Large intestine (tissue), 3 donors: ENCODE data around the gene IL12RB1. TPM values are rescaled to one million over a fixed set of nuclear protein-coding genes. Genes with fewer than 3 reads are reported as not detected.
A peak's percentile ranks its signal among the peaks of the same experiment; 100 is the strongest.

Source experiments
- DNase-seq, 2 donors: peaks; one replicate each; pipeline versions ENCODE4 v3.0.0 to v3.0.0-alpha.2; 2013
- H3K27ac ChIP-seq: one replicate; pipeline ENCODE4 v1.5.1; 2013; ENCODE audit warnings: low read length
- H3K27me3 ChIP-seq: 2 replicates; pipeline ENCODE4 v1.6.1; 2013; ENCODE audit warnings: low read length; ENCODE audit not compliant: control insufficient read depth, insufficient read depth
- H3K36me3 ChIP-seq: 2 replicates; pipeline ENCODE4 v1.6.1; 2013; ENCODE audit warnings: low read length; ENCODE audit not compliant: control insufficient read depth, insufficient read depth
- H3K4me1 ChIP-seq: one replicate; pipeline ENCODE4 v1.6.1; 2013; ENCODE audit warnings: low read length; ENCODE audit not compliant: control insufficient read depth, insufficient read depth
- H3K4me3 ChIP-seq: one replicate; pipeline ENCODE4 v1.5.1; 2013; ENCODE audit warnings: low read length
- H3K9me3 ChIP-seq: one replicate; pipeline ENCODE4 v1.6.1; 2013; ENCODE audit warnings: mild to moderate bottlenecking, low read depth, low read length, moderate library complexity; ENCODE audit not compliant: control insufficient read depth
- WGBS: methylation state at CpG from one replicate; pipeline ENCODE4 v1.1.5; 2013; ENCODE audit warnings: low lambda C conversion rate; ENCODE audit not compliant: insufficient coverage; 5-methylcytosine and 5-hydroxymethylcytosine counted together
- polyA plus RNA-seq: library from polyadenylated mRNA; unstranded; fragments of 120-200 nt; gene quantifications from one replicate; pipeline ENCODE4 v1.2.1, GENCODE V29; 2013

IL12RB1 gene
- polyA plus RNA-seq, 1 donor, result 1.2 TPM

DNA sequence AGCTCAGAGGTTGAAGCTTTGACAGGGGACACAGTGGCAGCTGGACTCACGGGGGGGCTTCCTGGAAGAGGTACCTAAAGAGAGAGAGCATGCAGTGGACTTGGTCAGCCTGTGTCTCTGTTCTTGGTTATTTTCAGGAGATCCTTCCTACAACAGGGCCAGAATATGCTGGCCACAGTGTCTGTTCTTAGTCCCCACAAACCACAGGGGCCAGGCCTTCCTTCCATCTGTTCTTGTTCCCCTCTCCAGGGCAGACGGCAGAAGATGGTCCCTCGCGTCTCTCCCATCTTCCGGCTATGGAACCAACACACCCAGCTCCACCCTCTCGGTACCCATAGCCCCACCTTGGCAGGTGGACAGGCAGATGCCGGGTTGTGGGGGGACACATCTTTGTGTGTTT is 35.7 kb upstream of the IL12RB1 start:
- H3K27ac ChIP-seq, result no peak overlapping the region
- no peaks in the 10 kb centered on the region for H3K27me3 ChIP-seq
- no CpG with 5 or more reads among the region's 7 CpGs for WGBS
- no peaks in the 10 kb centered on the region for H3K9me3 ChIP-seq
- peaks cover 14% of the 10 kb centered on the region for H3K4me1 ChIP-seq
- no peak for DNase-seq
- H3K4me3 ChIP-seq, result no peak overlapping the region
- H3K36me3 ChIP-seq, result peaks cover 47% of the 10 kb centered on the region

DNA sequence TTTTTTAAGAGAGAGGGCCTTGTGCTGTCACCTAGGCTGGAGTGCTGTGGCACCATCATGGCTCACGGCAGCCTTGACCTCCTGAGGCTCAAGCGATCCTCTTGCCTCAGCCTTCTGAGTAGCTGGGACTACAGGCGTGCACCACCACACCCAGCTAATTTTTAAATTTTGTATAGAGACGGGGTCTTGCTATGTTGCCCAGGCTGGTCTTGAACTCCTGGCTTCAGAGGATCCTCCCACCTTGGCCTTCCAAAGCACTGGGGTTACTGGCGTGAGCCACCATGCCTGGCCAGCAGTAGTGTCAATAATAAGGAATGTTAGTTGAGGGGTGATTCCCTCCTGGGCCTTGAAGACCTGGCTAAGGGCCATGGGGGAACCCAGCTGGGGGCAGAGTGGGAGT is 34.4 kb upstream of the IL12RB1 start:
- no peak for DNase-seq

DNA sequence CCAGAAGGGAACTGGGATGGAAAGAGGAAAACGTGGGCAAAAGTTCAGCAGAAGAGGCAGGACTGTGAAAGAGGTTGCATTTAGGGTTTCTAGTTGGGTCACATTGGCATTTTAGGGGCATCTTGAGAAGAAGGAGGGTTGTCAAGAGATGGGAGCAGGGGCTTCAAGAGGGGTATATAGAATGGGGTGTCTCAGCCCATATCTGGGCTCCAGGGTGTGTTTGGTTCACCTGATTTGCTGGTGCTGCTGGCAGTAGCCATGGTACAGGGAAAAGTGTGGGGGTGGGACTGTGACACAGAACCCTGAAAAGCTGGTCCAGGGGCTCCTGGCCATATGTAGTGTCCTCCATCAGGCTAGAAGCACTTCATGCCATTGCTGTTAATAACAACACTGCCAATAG is 33.4 kb upstream of the IL12RB1 start:
- Histone ChIP-seq H3K27me3 (no peaks in the 10 kb centered on the region), H3K36me3 (peaks cover 44% of the 10 kb centered on the region), H3K4me1 (peaks cover 18% of the 10 kb centered on the region), H3K4me3 (no peak overlapping the region), H3K9me3 (no peaks in the 10 kb centered on the region), H3K27ac (no peak overlapping the region)
- WGBS, result no CpG with 5 or more reads among the region's 1 CpG
- no peak for DNase-seq

More for the DNA sequence above, 34.4 kb upstream of the IL12RB1 start:
- peaks cover 18% of the 10 kb centered on the region for H3K4me1 ChIP-seq
- H3K9me3 ChIP-seq, result no peaks in the 10 kb centered on the region
- H3K27me3 ChIP-seq, result no peaks in the 10 kb centered on the region
- no peak overlapping the region for H3K27ac ChIP-seq
- peaks cover 43% of the 10 kb centered on the region for H3K36me3 ChIP-seq
- WGBS, result no CpG with 5 or more reads among the region's 5 CpGs
- no peak overlapping the region for H3K4me3 ChIP-seq

DNA sequence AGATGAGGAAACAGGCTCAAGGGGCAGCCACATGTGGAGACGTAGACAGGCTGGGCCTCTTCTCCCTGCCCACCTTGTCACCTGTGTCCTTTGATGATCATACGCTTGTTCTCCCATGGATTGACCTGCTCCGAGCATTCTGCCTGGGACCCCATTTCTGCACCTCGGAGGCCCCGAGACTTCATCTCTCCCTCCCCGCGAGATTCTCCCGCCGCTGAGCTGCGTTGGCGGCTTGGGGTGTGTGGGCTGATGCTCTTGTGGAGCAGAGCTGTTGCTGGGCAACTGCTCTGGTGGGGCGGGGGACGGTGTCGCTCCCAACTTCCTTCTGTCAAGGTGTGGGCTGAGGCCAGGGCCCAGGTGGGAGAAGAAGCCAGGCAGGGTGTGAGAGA is 33.0 kb upstream of the IL12RB1 start:
- no peak overlapping the region for H3K27ac ChIP-seq
- no peaks in the 10 kb centered on the region for H3K9me3 ChIP-seq
- peaks cover 44% of the 10 kb centered on the region for H3K36me3 ChIP-seq
- no CpG with 5 or more reads among the region's 14 CpGs for WGBS
- no peak for DNase-seq
- peaks cover 18% of the 10 kb centered on the region for H3K4me1 ChIP-seq
- no peak overlapping the region for H3K4me3 ChIP-seq
- H3K27me3 ChIP-seq, result no peaks in the 10 kb centered on the region

DNA sequence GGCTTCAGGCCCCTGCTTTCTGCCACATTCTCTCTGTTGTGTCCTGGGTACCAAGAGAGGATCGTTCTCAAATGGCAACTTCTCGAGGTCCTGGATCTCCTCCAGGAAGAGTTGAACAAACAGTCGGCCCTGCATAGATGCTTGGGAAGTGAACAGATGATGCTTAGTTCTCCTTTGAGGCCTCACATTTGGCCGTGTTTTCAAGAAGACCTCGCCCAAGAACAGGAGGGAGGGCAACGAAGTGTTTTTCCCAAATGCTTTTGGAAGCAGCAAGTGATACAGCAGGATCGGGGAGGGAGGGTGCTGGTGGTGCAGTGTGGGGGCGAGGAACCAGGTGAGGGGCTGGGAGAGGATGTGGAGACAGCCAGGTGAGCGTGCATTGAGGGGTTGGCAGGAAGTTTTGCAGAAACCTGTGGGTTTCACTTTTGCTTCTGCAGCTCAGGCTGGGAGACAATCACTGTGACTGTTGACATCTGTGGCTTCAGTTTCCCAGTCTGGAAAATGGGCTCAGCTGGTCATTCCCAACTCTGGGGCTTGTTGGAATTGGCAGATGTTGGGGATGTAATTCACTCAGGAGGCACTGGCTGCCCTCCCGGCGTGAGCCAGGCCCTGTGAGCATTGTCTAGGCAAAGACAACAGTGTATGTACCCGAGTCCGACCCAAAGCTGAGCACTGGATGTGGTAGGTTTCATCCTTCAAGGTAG is 32.4 kb upstream of the IL12RB1 start:
- no peaks in the 10 kb centered on the region for H3K27me3 ChIP-seq
- H3K27ac ChIP-seq, result no peak overlapping the region
- peaks cover 18% of the 10 kb centered on the region for H3K4me1 ChIP-seq
- peak overlapping the region; percentile 61 for H3K4me3 ChIP-seq
- peak in 1 of 2 donors; percentile 53 for DNase-seq
- peaks cover 43% of the 10 kb centered on the region for H3K36me3 ChIP-seq
- no CpG with 5 or more reads among the region's 13 CpGs for WGBS
- no peaks in the 10 kb centered on the region for H3K9me3 ChIP-seq

DNA sequence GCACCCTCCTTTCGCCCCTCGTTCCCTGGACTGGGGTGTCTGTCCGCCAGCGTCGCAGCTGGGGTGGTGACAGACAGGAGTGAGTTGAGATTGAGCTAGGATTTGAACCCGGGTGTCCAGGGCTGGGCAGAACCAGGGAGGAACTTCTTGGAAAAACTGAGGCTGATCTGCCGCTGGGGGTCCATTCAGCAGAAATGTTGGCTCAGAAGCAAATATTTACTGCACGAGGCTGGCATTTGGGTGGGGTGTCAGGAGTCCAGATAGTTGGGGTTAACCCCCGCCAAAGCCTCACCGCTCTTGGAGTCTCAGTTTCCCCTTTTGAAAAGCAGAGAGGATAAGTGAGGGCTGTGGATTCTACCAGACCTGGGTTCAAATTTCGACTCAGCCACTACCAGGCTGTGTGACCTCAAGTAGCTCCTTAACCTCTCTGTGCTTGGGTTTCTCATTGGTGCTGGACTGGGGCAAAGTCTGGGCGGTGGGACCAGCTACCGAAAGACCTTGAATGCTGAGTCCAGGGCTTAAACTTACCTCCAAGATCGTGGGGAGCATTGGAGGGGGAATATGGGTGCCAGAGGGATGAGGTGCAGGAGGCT is 31.8 kb upstream of the IL12RB1 start:
- H3K27ac ChIP-seq, result no peak overlapping the region
- H3K4me1 ChIP-seq, result peaks cover 18% of the 10 kb centered on the region
- no peaks in the 10 kb centered on the region for H3K27me3 ChIP-seq
- H3K9me3 ChIP-seq, result no peaks in the 10 kb centered on the region
- no peak for DNase-seq
- WGBS, result 20% methylated on average over 1 of the region's 14 CpGs
- H3K36me3 ChIP-seq, result peaks cover 41% of the 10 kb centered on the region
- peak overlapping the region; percentile 61 for H3K4me3 ChIP-seq

DNA sequence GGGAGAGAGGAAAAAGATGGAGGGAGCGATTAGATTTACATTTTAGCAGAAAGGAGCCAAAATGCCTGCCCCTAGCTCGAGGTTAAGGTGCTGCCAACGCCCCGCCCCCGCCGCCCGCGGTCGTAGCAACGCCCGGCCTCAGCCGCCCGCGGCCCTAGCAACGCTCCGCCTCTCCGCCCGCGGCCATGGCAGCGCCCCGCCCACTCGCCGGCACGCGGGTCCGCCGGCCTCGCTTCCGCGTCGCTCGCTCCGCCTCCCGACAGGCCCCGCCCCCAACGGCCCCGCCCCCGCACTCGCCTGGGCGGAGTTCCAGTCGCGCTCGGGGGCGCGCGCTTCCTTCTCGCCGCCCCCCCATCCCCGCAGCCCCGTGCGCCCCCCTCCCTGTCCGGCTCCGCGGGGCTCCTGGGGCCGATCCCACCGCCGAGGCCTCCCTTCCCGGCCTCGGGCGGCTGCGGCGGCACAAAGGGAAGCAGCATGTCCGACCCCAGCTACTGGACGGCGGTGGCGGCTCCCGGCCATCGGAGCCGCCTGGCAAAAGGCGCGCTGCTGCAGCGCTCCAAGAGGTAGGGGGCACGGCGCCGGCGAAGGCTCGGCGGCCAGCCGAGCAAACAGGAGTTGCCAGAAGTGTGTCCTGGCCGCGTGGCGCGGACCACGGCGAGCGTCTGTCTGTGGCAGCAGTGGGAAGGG is 31.1 kb upstream of the IL12RB1 start:
- Histone ChIP-seq H3K27me3 (no peaks in the 10 kb centered on the region), H3K4me1 (peaks cover 18% of the 10 kb centered on the region), H3K4me3 (peak overlapping the region; percentile 61), H3K27ac (no peak overlapping the region), H3K9me3 (no peaks in the 10 kb centered on the region), H3K36me3 (peaks cover 34% of the 10 kb centered on the region)
- no CpG with 5 or more reads among the region's 86 CpGs for WGBS
- DNase-seq, result peak; percentile 86 to 88

DNA sequence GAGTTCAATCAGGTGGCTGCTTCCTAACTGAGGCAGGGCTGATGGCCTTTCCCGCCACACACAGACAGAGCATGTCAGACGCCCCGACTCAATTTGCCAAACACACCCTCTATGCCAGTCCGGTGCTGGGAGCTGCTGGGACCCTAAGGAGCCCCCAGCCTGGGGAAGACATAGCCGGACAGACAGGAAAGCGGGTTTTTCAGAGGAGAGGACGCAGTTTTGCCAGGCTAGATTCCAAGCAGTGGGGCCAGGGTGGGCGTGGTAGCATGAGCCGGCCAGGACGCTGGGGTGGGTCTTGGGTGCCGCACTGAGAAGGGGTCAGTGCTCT is 30.6 kb upstream of the IL12RB1 start:
- Histone ChIP-seq H3K4me3 (peak overlapping the region; percentile 23), H3K9me3 (no peaks in the 10 kb centered on the region), H3K36me3 (peaks cover 31% of the 10 kb centered on the region), H3K27me3 (no peaks in the 10 kb centered on the region), H3K4me1 (peaks cover 18% of the 10 kb centered on the region), H3K27ac (no peak overlapping the region)
- no CpG with 5 or more reads among the region's 11 CpGs for WGBS
- no peak for DNase-seq

DNA sequence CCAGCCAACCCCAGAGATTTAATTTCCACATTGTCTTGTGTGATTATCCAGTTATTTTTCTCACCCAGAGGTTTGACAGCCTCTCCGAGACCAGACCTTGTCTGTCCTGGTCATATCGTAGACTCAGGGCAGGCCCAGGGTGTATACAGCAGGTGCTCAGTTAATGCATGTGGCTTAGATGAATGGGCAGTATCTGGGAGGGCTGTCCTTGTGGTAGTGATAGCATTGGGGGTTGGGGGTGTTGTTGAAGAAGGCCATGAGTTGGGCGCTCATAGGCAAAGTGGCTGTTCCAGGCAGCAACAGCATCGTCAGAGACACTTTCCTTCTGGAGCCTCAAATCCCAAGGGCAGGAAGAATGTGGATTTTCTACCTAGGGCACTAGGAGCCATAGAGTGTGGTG is 27.7 kb upstream of the IL12RB1 start:
- no peak for DNase-seq
- Histone ChIP-seq H3K4me1 (peaks cover 30% of the 10 kb centered on the region), H3K36me3 (peaks cover 21% of the 10 kb centered on the region), H3K9me3 (no peaks in the 10 kb centered on the region), H3K27me3 (peaks cover 3% of the 10 kb centered on the region), H3K4me3 (no peak overlapping the region), H3K27ac (no peak overlapping the region)
- no CpG with 5 or more reads among the region's 4 CpGs for WGBS

DNA sequence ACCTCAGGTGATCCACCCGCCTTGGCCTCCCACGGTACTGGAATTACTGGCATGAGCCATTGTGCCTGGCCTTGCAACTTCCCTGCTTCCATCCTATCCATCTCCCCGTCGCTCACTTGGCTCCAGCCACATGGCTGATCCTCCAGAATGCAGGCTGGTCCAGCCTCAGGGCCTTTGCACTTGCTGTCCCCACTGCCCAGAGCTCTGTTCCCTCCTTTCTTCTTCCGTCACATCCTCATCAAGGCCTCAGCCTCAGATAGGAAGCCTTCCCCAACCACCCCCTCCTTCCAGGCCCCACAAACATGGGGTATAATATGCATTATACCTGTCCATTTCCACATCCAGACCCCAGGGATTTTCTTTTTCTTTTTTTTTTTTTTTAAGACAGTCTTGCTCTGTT is 27.1 kb upstream of the IL12RB1 start:
- Histone ChIP-seq H3K4me1 (peaks cover 32% of the 10 kb centered on the region), H3K9me3 (no peaks in the 10 kb centered on the region), H3K27ac (no peak overlapping the region), H3K36me3 (peaks cover 21% of the 10 kb centered on the region), H3K27me3 (peaks cover 3% of the 10 kb centered on the region), H3K4me3 (no peak overlapping the region)
- DNase-seq, result no peak
- no CpG with 5 or more reads among the region's 5 CpGs for WGBS
